NB4 (cell line): ENCODE measurements around the gene NRCAM.
A peak's percentile ranks its signal among the peaks of the same experiment; 100 is the strongest.

Experiments
- DNase-seq: peaks from one replicate; pipeline ENCODE4 v3.0.0; 2010; ENCODE audit warnings: low read depth
- H3K4me3 ChIP-seq: one replicate; pipeline ENCODE4 v1.5.1; 2011; ENCODE audit warnings: mild to moderate bottlenecking, low read depth, low read length, moderate library complexity
- MYC ChIP-seq: IDR thresholded peaks from 2 replicates; pipeline ENCODE4 v1.6.1; 2011; ENCODE audit warnings: low read depth, low read length
- POLR2A ChIP-seq: IDR thresholded peaks from 2 replicates; pipeline ENCODE4 v1.6.1; 2011; ENCODE audit warnings: mild to moderate bottlenecking; ENCODE audit not compliant: insufficient read length; ENCODE audit errors: extremely low read depth
- TF ChIP-seq, protein P1 (sequence below): IDR thresholded peaks from 2 replicates; pipeline ENCODE4 v1.6.1; 2011; ENCODE audit warnings: low read depth, low read length
- TF ChIP-seq, protein P2 (sequence below): IDR thresholded peaks from one replicate; pipeline ENCODE4 v1.5.1; 2012; ENCODE audit warnings: low read depth, low read length

Gene NRCAM

DNA sequence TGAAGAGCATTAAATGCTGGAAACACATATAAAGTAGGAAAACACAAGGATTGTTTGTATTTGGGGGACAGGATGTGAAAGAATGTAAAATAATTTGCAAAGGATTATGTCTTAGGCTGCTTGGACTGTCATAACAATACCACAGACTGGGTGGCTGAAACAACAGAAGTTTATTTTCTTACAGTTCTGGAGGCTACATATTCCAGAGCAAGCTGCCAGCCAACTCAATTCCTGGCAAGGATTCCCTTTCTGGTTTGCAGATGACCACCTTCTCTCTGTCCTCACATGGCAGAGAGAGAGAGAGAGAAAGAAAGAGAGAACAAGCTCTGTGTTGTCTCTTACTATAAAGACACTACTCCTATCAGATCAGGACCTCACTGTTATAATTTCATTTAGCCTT lies 317.3 kb downstream of the NRCAM start:
- no peak for DNase-seq
- TF ChIP-seq, protein P1, sequence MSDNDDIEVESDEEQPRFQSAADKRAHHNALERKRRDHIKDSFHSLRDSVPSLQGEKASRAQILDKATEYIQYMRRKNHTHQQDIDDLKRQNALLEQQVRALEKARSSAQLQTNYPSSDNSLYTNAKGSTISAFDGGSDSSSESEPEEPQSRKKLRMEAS = no peak
- TF ChIP-seq MYC (no peak), POLR2A (no peak)
- TF ChIP-seq, protein P2, sequence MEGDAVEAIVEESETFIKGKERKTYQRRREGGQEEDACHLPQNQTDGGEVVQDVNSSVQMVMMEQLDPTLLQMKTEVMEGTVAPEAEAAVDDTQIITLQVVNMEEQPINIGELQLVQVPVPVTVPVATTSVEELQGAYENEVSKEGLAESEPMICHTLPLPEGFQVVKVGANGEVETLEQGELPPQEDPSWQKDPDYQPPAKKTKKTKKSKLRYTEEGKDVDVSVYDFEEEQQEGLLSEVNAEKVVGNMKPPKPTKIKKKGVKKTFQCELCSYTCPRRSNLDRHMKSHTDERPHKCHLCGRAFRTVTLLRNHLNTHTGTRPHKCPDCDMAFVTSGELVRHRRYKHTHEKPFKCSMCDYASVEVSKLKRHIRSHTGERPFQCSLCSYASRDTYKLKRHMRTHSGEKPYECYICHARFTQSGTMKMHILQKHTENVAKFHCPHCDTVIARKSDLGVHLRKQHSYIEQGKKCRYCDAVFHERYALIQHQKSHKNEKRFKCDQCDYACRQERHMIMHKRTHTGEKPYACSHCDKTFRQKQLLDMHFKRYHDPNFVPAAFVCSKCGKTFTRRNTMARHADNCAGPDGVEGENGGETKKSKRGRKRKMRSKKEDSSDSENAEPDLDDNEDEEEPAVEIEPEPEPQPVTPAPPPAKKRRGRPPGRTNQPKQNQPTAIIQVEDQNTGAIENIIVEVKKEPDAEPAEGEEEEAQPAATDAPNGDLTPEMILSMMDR = no peak
- no peak overlapping the region for H3K4me3 ChIP-seq

GRCh38 chr7:108137993-108138392 lies 318.2 kb downstream of the NRCAM start:
- no peak for DNase-seq
- no peak overlapping the region for H3K4me3 ChIP-seq
- TF ChIP-seq, protein P1 = no peak

DNA sequence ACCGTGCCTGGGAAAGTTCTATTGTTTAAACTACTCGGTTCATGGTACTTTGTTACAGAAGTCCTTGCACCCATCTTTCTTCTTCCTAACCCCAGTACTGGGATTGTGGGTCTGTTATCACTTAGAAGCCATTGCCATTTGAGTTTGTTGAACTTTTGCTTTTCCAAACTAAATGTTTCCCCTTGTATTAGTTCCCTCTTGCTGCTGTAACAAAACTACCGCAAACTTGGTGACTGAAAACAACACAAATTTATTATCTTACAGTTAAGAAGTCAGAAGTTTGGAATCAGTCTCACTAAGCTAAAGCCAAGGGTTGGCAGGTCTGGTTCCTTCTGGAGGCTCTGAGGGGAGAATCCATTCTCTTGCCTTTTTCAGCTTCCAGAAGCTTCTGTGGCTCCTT lies 319.2 kb downstream of the NRCAM start:
- no peak for TF ChIP-seq MYC
- TF ChIP-seq, protein P2 = no peak
- TF ChIP-seq, protein P1 = no peak
- no peak for DNase-seq
- H3K4me3 ChIP-seq = no peak overlapping the region

DNA sequence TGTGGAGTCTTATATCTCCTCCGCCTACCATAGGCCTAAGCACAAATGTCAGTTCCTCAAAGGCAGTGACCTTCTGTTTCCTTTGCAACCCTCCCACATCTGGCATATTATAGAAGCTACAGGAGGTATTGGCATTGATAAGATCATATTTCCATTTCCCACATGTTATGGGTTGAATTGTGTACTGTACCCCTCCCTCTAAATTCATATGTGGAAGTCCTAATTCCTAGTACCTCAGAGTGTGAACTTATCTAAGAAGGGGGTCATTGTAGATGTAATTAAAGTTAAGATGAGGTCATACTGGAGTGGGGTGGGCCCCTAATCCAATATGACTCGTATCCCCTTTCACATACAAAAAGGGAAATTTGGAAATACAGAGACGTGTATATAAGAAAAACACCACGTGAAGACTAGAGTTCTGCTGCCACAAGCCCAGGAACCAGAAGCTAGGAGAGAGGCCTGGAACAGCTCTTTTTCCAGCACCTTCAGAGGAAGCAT lies 320.0 kb downstream of the NRCAM start:
- DNase-seq = peak; percentile 91
- H3K4me3 ChIP-seq = peak overlapping the region; percentile 22
- TF ChIP-seq, protein P2 = no peak
- peak; percentile 48; the same call in 1 of the 2 replicates for TF ChIP-seq MYC
- no peak for TF ChIP-seq POLR2A
- TF ChIP-seq, protein P1 = peak; percentile 47; the same call in 1 of the 2 replicates

GRCh38 chr7:108135446-108136190 lies 320.6 kb downstream of the NRCAM start:
- TF ChIP-seq POLR2A (no peak), MYC (peak; percentile 67)
- DNase-seq = peak; percentile 94
- peak overlapping the region; percentile 22 for H3K4me3 ChIP-seq

GRCh38 chr7:108134486-108134885 lies 321.8 kb downstream of the NRCAM start:
- TF ChIP-seq MYC = no peak
- TF ChIP-seq, protein P2 = no peak
- no peak for TF ChIP-seq POLR2A
- TF ChIP-seq, protein P1 = no peak
- DNase-seq = no peak
- H3K4me3 ChIP-seq = no peak overlapping the region
